ENCODE results near the gene ANO1. TPM values are rescaled to one million over a fixed set of nuclear protein-coding genes. Genes with fewer than 3 reads are reported as not detected.

ANO1 gene
- total RNA-seq, 1 donor from 2014 or later: 244 TPM

DNA sequence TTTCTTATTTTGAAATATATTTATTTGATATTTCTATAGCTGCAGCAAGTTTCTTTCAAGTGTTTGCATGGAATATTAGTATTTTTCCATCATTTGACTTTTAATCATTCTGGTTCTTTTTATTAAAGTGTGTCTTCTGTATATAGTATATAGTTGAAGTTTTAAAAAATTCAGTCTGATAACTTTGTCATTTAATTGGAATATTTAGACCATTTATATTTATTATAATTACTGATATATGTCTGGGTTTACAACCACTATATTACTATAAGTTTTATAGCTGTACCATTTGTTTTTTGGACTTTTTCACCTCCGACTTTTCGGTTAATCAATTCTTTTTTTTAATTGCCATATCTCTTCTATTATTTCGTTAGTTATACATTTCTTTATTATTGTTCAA, 22.7 kb upstream of the ANO1 start:
- Histone ChIP-seq H3K27me3 (no peaks in the 10 kb centered on the region), H3K27ac (no peak overlapping the region), H3K9me3 (peaks cover 0 to 7% of the 10 kb centered on the region in 2 donors), H3K4me3 (no peak overlapping the region), H3K4me1 (no peaks in the 10 kb centered on the region), H3K36me3 (no peaks in the 10 kb centered on the region)
- intact Hi-C loops (cut with DNase I): no loop called here
- TF ChIP-seq CTCF (IDR thresholded peaks at IDR 0.05): no peak
- DNase-seq (ENCODE audit: low spot score in 2 of 2): no peak

DNA sequence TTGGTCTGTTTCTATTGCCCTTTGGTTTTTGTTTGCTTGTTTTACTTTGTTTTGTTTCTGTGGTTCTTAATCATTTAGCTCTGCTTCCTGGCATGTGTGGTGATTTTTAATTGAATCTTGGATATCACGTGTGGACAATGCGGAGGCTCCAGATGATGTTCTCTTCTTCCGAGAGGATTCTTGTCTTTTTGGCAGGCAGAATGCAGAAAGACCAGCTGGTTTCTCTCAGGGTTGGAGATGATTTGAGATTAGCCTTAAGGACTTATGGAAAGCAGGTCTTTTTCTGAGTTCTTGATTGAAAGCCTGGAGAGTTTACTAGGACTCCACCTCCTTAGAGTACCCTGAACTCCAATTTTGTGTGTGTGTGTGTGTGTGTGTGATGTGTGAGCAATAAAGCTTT, 21.0 kb upstream of the ANO1 start:
- H3K36me3 ChIP-seq: no peaks in the 10 kb centered on the region
- no peak for TF ChIP-seq CTCF (IDR thresholded peaks at IDR 0.05)
- no peaks in the 10 kb centered on the region for H3K27me3 ChIP-seq
- intact Hi-C loops (cut with DNase I): no loop called here
- no peak overlapping the region for H3K27ac ChIP-seq
- no peak overlapping the region for H3K4me3 ChIP-seq
- no peaks in the 10 kb centered on the region for H3K4me1 ChIP-seq
- peaks cover 0 to 7% of the 10 kb centered on the region in 2 donors for H3K9me3 ChIP-seq
- DNase-seq (ENCODE audit: low spot score in 2 of 2): no peak

DNA sequence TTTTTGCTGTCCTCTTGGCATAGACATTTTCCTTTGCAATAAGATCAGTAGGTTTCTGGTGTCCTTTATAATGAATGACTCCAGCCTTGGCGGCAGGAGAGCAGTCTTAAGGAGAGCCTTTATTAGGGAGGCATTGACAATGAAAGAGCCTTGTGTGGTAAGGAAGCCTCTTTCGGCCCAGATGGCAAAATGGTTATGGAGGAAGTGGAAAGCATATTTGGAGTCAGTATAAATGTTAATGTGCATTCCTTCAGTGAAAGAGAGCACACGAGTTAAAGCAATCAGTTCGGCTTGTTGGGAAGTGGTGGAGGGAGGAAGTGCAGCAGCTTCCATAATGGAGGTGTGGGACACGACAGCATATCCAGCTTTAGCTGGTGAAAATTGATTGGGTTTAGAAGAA, 18.1 kb upstream of the ANO1 start:
- no peak for TF ChIP-seq CTCF (IDR thresholded peaks at IDR 0.05)
- intact Hi-C loops (cut with DNase I): no loop called here
- DNase-seq (ENCODE audit: low spot score in 2 of 2): peak in 1 of 2 donors; percentile 19

GRCh38 chr11:70060611-70061293, 17.4 kb upstream of the ANO1 start:
- Histone ChIP-seq H3K9me3 (peaks cover 0 to under 1% of the 10 kb centered on the region in 2 donors), H3K27me3 (no peaks in the 10 kb centered on the region), H3K4me3 (no peak overlapping the region), H3K4me1 (no peaks in the 10 kb centered on the region), H3K27ac (no peak overlapping the region), H3K36me3 (no peaks in the 10 kb centered on the region)
- DNase-seq (ENCODE audit: low spot score in 2 of 2): peak in 1 of 2 donors; percentile 37
- intact Hi-C loops (cut with DNase I): no loop called here
- TF ChIP-seq CTCF (IDR thresholded peaks at IDR 0.05): no peak

More for the DNA sequence above, 18.1 kb upstream of the ANO1 start:
- no peaks in the 10 kb centered on the region for H3K36me3 ChIP-seq
- H3K9me3 ChIP-seq: peaks cover 0 to 7% of the 10 kb centered on the region in 2 donors
- H3K4me1 ChIP-seq: no peaks in the 10 kb centered on the region
- H3K27me3 ChIP-seq: no peaks in the 10 kb centered on the region
- no peak overlapping the region for H3K27ac ChIP-seq
- no peak overlapping the region for H3K4me3 ChIP-seq

GRCh38 chr11:70061734-70062133, 16.4 kb upstream of the ANO1 start:
- Histone ChIP-seq H3K4me3 (no peak overlapping the region), H3K9me3 (no peaks in the 10 kb centered on the region), H3K36me3 (no peaks in the 10 kb centered on the region), H3K27me3 (no peaks in the 10 kb centered on the region), H3K4me1 (no peaks in the 10 kb centered on the region), H3K27ac (no peak overlapping the region)
- intact Hi-C loops (cut with DNase I): no loop called here
- no peak for DNase-seq (ENCODE audit: low spot score in 2 of 2)
- no peak for TF ChIP-seq CTCF (IDR thresholded peaks at IDR 0.05)

GRCh38 chr11:70063121-70063520, 15.0 kb upstream of the ANO1 start:
- H3K9me3 ChIP-seq: no peaks in the 10 kb centered on the region
- no peaks in the 10 kb centered on the region for H3K36me3 ChIP-seq
- intact Hi-C loops (cut with DNase I): no loop called here
- no peaks in the 10 kb centered on the region for H3K27me3 ChIP-seq
- H3K4me3 ChIP-seq: no peak overlapping the region
- TF ChIP-seq CTCF (IDR thresholded peaks at IDR 0.05): no peak
- H3K27ac ChIP-seq: no peak overlapping the region
- no peak for DNase-seq (ENCODE audit: low spot score in 2 of 2)
- H3K4me1 ChIP-seq: no peaks in the 10 kb centered on the region

Data from ascending aorta (tissue), 2 donors.